DOHH2 (cell line): ENCODE results near the gene CIAO2A.

Experiments used
- H3F3A ChIP-seq: fragments of 200-600 bp; sonication (generic), shearing (Covaris generic); 2 replicates; pipeline ENCODE4 v1.6.0; 2016; ENCODE audit warnings: antibody characterized with exemption, mild to moderate bottlenecking; ENCODE audit not compliant: control insufficient read depth, insufficient read depth
- H3K27ac ChIP-seq: fragments of 200-600 bp; sonication (generic); 2 replicates; pipeline ENCODE4 v1.5.1; 2014; ENCODE audit warnings: low read depth, mild to moderate bottlenecking, low read length, moderate library complexity
- H3K27me3 ChIP-seq: fragments of 200-600 bp; sonication (generic); 2 replicates; pipeline ENCODE4 v1.6.1; 2014; ENCODE audit warnings: mild to moderate bottlenecking, low read length, mixed read lengths; ENCODE audit not compliant: control insufficient read depth
- H3K36me3 ChIP-seq: fragments of 200-600 bp; sonication (generic); 2 replicates; pipeline ENCODE4 v1.6.1; 2014; ENCODE audit warnings: mild to moderate bottlenecking, low read length, moderate library complexity, mixed read lengths; ENCODE audit not compliant: control insufficient read depth
- H3K4me1 ChIP-seq: fragments of 200-600 bp; sonication (generic); 2 replicates; pipeline ENCODE4 v1.6.1; 2014; ENCODE audit warnings: mild to moderate bottlenecking, low read length, mixed read lengths; ENCODE audit not compliant: control insufficient read depth
- H3K4me2 ChIP-seq: fragments of 200-600 bp; sonication (generic); 2 replicates; pipeline ENCODE4 v1.6.0; 2014; ENCODE audit warnings: mild to moderate bottlenecking, low read length, moderate library complexity
- H3K4me3 ChIP-seq: fragments of 200-600 bp; sonication (generic); 2 replicates; pipeline ENCODE4 v1.5.1; 2014; ENCODE audit warnings: mild to moderate bottlenecking, low read length, mixed read lengths
- H3K79me2 ChIP-seq: fragments of 200-600 bp; sonication (generic); 2 replicates; pipeline ENCODE4 v1.6.1; 2014; ENCODE audit warnings: mild to moderate bottlenecking, low read length, mixed read lengths; ENCODE audit not compliant: control insufficient read depth
- H3K9me2 ChIP-seq: fragments of 200-600 bp; sonication (generic); replicated peaks from 2 replicates; pipeline ENCODE4 v1.6.1; 2014; ENCODE audit warnings: mild to moderate bottlenecking, low read length, mixed read lengths; ENCODE audit not compliant: control insufficient read depth
- H3K9me3 ChIP-seq: fragments of 200-600 bp; sonication (generic); 2 replicates; pipeline ENCODE4 v1.6.1; 2014; ENCODE audit warnings: antibody characterized with exemption, low read length, mixed read lengths; ENCODE audit not compliant: control insufficient read depth, insufficient read depth
- H4K20me1 ChIP-seq: fragments of 200-600 bp; sonication (generic); 2 replicates; pipeline ENCODE4 v1.6.0; 2014; ENCODE audit warnings: low read depth, mild to moderate bottlenecking, antibody characterized with exemption, low read length, moderate library complexity; ENCODE audit not compliant: control insufficient read depth, insufficient read depth
- CTCF ChIP-seq: fragments of 200-600 bp; sonication (generic); IDR thresholded peaks from one replicate; pipeline ENCODE4 v1.5.1; 2014; ENCODE audit warnings: antibody characterized with exemption, mild to moderate bottlenecking, low read depth, low read length; ENCODE audit not compliant: poor library complexity, severe bottlenecking
- EZH2phosphoT487 ChIP-seq: fragments of 200-600 bp; sonication (generic); IDR thresholded peaks from 2 replicates; pipeline ENCODE4 v1.6.1; 2017; ENCODE audit warnings: borderline replicate concordance, mild to moderate bottlenecking, antibody characterized with exemption, low read length, moderate library complexity, mixed read lengths

Gene CIAO2A

GRCh38 chr15:64035525-64035924 lies 58.1 kb downstream of the CIAO2A start:
- Histone ChIP-seq H3K27me3 (no peaks in the 10 kb centered on the region; the same call in 1 of the 2 replicates), H3K9me3 (no peaks in the 10 kb centered on the region)

DNA sequence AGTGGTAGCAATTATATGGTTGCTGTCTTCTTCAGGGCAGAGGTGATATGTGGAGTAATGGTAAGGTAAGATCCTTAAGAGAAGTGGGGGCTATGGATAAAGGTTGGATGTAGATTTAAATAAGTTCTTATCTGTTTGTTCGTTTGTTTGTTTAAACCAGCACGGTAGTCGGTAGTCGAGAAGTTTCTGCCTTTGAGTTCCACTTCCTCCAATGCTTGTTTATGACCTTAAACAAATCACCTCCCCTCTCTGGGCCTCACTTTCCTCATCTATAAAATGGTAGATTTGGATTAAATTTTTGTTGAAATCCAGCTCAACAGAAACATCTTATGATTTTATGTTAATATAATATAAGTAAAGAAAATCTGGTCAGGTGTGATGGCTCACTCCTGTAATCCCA lies 59.1 kb downstream of the CIAO2A start:
- Histone ChIP-seq H3K36me3 (no peaks in the 10 kb centered on the region), H3K9me2 (no peaks in the 10 kb centered on the region), H3K4me1 (peaks cover 3% of the 10 kb centered on the region; the same call in 1 of the 2 replicates), H3K4me2 (no peak overlapping the region), H3K79me2 (no peaks in the 10 kb centered on the region), H3K27me3 (no peaks in the 10 kb centered on the region; the same call in 1 of the 2 replicates), H4K20me1 (no peaks in the 10 kb centered on the region), H3K9me3 (no peaks in the 10 kb centered on the region), H3K27ac (no peak overlapping the region), H3F3A (no peaks in the 10 kb centered on the region), H3K4me3 (no peak overlapping the region)
- TF ChIP-seq EZH2phosphoT487 = no peak
- no peak for TF ChIP-seq CTCF

More at GRCh38 chr15:64035525-64035924, 58.1 kb downstream of the CIAO2A start:
- H3K4me3 ChIP-seq = no peak overlapping the region
- no peaks in the 10 kb centered on the region for H3K9me2 ChIP-seq
- no peaks in the 10 kb centered on the region for H3F3A ChIP-seq
- H3K36me3 ChIP-seq = no peaks in the 10 kb centered on the region
- H3K79me2 ChIP-seq = no peaks in the 10 kb centered on the region
- TF ChIP-seq EZH2phosphoT487 = no peak
- TF ChIP-seq CTCF = no peak
- no peak overlapping the region for H3K4me2 ChIP-seq
- H4K20me1 ChIP-seq = no peaks in the 10 kb centered on the region
- H3K4me1 ChIP-seq = peaks cover 3% of the 10 kb centered on the region; the same call in 1 of the 2 replicates
- H3K27ac ChIP-seq = no peak overlapping the region

- Histone ChIP-seq H3K4me2 (no peak overlapping the region), H3K4me1 (peaks cover 3% of the 10 kb centered on the region; the same call in 1 of the 2 replicates), H4K20me1 (no peaks in the 10 kb centered on the region), H3K9me3 (no peaks in the 10 kb centered on the region), H3K79me2 (no peaks in the 10 kb centered on the region), H3K9me2 (no peaks in the 10 kb centered on the region), H3K36me3 (no peaks in the 10 kb centered on the region), H3K27ac (no peak overlapping the region), H3F3A (no peaks in the 10 kb centered on the region), H3K4me3 (no peak overlapping the region), H3K27me3 (no peaks in the 10 kb centered on the region; the same call in 1 of the 2 replicates)
- no peak for TF ChIP-seq EZH2phosphoT487
- no peak for TF ChIP-seq CTCF
These were observed 61.3 kb downstream of the CIAO2A start for GRCh38 chr15:64032329-64032728.
